Fibroblast of peridontal ligament (primary cell): Measurements from ENCODE around the gene ACSL4.
"Not testable (repeated sequence)": the region's sequence is repeated elsewhere in the genome, so short reads cannot be mapped to it uniquely, and the experiment has no call there.

Source experiments
- DNase-seq: peaks from one replicate; pipeline ENCODE4 v3.0.0-alpha.2; 2010; ENCODE audit errors: extremely low read depth

Gene ACSL4

GRCh38 chrX:109672239-109672638 is 60.8 kb downstream of the ACSL4 start:
- DNase-seq: no peak

DNA sequence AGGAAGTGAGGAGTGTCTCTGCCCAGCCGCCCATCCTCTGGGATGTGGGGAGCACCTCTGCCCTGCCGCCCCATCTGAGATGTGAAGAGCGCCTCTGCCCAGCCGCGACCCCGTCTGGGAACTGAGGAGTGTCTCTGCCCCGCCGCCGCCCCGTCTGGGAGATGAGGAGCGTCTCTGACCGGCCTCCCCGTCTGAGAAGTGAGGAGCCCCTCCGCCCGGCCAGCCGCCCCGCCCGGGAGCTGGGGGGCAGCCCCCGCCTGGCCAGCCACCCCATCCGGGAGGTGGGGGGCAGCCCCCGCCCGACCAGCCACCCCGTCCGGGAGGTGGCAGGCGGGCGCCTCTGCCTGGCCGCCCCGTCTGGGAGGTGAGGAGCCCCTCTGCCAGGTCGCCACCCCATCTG is 61.9 kb downstream of the ACSL4 start:
- not testable (repeated sequence) for DNase-seq

DNA sequence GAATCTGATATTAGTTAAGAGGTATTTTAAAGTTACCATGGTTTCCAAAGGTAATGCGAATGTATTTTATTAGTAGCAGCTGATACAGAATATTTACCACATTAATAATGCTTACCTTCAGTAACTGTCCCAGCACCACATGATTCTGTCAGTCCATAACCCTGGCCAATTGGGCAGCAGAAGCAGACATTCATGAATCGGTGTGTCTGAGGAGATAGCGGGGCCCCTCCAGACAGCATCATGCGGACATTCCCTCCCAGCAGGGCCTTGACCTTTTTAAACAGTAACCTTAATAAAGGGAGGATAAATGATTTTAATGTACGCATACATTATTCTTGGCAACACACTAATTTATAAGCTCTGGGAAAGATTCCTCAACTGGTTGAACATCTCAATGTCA is 65.1 kb downstream of the ACSL4 start:
- no peak for DNase-seq

DNA sequence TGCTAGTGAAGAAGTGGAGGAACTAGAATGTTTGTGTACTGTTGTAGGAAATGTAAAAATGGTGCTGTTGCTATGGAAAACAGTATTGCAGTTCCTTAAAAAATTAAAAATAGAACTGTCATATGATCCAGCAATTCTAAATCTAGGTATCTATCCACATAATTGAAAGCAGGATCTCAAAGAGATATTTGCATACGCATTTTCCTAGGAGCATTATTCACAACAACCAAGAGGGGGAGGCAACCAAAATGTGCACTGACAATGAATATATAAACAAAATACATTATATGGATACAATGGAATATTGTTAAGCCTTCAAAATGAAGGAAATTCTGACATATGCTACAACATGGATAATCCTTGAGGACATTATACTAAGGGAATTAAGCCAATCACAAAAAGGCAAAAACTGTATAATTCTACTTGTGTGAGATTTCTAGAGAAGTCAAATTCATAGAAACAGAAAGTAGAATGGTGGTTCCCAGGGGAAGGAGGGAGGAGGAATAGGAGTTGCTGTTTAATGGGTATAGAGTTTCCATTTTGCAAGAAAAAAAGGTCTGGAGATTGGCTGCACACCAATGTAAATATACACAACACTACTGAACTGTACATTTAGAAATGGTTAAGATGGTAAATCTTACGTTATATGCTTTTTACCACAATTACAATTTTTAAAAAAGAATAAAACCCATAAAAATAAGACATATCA is 72.5 kb downstream of the ACSL4 start:
- peak; percentile 66 for DNase-seq

GRCh38 chrX:109658391-109658790 is 74.7 kb downstream of the ACSL4 start:
- no peak for DNase-seq

- not testable (repeated sequence) for DNase-seq
Observed at GRCh38 chrX:109657364-109657763, 75.7 kb downstream of the ACSL4 start.

GRCh38 chrX:109656774-109657173 is 76.3 kb downstream of the ACSL4 start:
- no peak for DNase-seq

DNA sequence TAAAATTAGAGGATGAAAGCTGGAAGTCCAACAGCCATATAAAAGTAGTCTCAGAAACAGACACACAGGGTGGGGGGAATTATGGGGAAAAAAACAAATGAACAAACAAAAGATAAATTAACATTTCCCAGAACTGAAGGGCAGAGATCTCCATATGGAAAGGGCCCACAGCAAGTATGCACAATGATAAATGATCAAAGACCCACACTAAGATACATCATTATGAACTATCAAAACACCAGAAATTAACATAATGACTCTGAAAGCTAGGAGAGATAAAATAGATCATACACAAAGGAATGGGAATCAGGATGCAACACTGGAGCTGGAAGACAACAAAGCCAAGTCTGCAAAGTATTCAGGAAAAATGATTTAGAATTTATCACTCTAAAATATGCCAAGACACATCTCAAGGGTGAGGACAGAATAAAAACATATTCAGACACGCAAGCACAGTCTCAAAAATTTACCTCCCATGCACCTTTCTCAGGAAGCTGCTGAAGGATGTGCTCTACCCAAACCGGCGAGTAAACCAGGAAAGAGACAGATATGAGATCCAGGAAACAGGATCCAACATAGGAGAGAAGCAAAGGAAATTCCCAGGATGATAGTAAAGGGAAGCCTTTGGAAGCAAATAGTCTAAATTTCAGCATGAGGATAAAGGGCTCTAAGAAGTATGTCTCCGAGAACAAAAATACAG is 77.4 kb downstream of the ACSL4 start:
- DNase-seq: no peak

DNA sequence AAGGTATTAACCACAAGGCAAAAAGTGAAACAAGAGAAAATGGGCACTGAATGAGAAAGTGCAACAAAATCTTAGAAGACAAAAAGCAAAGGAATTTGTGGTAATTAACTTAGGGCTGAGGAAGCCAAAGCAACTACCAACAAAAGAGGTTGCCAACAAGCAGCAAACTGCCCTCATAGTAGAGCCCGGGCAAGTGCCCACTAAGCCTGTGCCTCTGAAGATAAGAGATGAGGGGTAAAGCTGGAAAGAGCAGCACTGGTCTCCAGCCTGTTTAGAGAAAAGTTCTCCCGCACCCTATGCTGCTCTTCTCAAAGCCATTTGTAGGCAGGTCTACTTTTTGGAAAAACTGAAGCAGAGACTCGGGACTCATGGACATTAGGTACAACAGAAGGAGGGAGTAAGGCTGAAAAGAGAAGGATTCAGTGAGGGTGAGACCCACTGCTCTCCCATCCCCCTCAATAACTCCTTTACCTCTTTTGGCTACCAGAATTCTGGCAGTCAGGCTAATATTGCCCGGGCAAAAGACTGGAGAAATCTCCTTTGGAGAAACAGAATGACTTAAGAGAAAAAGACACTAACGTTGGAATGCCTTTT is 78.4 kb downstream of the ACSL4 start:
- DNase-seq: no peak

DNA sequence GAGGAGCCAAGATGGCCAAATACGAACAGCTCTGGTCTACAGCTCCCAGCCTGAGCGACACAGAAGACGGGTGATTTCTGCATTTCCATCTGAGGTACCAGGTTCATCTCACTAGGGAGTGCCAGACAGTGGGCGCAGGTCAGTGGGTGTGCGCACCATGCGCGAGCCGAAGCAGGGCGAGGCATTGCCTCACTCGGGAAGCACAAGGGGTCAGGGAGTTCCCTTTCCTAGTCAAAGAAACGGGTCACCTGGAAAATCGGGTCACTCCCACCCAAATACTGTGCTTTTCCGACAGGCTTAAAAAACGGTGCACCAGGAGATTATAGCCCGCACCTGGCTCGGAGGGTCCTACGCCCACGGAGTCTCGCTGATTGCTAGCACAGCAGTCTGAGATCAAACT is 88.4 kb downstream of the ACSL4 start:
- not testable (repeated sequence) for DNase-seq

DNA sequence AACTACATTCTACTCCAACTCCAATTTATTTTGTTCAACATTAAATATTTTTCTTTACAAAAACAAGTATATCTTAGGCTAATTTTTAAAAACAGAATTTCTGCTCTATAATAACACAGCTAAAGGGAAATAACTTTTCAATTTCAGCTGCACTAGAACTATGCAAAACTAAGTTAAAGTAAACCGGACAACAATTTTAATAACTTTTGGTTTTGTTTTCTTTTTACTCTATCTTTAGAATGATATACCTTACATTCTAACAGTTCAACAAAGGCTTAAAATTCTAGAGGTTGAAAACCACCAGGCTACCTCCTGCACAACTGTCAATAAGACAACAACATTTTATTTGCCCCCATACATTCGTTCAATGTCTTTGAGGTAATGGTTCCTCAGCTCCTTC is 89.4 kb downstream of the ACSL4 start:
- DNase-seq: no peak

DNA sequence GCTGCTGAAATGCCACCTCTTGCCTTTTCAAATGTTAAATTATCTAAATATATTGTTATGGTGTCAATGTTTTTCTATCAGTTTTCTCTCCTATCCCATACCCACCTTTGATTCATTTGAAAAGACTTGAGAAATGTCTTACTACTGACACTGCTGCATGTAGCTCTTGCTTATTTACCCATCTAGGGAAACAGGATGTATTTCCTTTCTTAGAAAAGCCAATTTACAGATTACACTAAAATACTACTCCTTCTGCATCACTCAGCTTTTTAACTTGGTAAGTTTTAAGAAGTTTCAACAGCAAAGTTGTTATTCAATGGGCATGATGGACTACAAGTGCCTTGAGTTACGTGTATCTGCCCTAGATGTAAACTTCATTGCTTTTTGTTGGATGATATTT is 94.9 kb downstream of the ACSL4 start:
- no peak for DNase-seq

DNA sequence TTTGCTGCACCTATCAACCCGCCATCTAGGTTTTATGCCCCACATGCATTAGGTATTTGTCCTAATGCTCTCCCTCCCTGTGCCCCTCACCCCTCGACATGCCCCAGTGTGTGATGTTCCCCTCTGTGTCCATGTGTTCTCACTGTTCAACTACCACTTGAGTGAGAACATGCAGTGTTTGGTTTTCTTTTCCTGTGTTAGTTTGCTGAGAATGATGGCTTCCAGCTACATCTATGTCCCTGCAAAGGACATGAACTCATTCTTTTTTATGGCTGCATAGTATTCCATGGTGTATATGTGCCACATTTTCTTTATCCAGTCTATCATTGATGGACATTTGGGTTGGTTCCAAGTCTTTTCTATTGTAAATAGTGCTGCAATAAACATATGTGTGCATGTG is 95.6 kb downstream of the ACSL4 start:
- DNase-seq: not testable (repeated sequence)

DNA sequence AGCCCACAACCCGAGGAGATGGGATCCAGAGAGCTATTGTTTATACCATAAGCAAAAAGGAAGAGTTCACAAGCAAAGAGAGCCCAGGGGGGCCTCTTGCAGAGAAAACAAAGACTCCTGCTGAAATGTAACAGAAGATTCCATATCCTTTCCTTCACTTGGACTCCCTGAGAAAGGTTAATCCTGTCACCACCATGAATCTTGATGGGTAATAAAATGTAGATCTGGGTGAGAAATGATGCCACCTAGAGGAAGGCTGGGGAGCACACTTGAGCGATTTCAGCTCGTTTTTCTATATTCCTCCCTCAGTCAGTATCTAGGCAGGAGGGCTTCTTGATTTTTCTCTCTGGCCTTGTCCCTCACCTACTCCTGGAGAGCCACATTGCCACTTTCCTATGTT is 97.9 kb downstream of the ACSL4 start:
- peak; percentile 20 for DNase-seq

DNA sequence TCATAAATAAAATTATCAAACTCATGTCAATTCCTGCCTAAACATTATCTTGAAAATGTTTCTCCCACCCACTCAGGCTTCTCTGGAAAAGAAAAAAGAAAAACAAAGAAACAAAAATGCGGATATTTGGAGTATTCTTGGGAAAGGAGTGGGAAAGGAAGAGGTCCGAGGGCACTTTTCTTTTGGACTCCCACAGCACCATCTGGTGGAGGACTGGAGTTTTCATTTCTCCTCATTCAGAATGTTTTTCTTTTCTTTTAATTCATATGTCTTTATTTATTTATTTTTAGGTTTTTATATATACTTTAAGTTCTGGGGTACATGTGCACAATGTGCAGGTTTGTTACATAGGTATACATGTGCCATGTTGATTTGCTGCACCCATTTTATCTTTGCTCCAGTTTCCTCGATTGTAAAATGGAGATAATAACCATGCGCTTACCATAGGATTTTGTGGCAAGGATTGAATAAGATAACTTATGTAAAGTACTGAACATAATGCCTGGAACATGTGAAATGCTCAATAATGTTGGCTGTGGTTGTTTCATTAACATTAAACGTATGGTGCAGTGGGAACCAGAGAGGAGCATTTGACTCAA is 100.1 kb downstream of the ACSL4 start:
- DNase-seq: peak; percentile 48

DNA sequence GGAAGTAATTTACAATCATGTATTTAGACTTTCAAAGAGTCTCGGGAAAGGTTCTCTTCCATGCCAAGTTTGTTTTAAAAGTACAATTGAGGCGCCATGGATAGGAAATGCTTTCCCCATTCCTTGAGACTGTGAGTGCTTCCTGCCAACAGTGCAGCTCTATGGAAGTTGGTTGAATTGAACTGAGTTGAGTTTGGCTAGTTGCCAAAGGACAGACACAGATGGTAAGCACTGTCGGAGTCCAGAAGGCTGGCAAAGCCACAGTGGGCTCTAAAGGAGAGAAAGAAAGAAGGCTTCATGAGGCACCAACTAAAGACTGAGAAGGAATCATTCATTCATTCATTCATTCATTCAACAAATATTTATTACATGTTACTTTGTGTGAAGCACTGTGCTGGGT is 103.7 kb downstream of the ACSL4 start:
- DNase-seq: no peak

- DNase-seq: no peak
Observed at GRCh38 chrX:109626637-109627036, 106.4 kb downstream of the ACSL4 start.

DNA sequence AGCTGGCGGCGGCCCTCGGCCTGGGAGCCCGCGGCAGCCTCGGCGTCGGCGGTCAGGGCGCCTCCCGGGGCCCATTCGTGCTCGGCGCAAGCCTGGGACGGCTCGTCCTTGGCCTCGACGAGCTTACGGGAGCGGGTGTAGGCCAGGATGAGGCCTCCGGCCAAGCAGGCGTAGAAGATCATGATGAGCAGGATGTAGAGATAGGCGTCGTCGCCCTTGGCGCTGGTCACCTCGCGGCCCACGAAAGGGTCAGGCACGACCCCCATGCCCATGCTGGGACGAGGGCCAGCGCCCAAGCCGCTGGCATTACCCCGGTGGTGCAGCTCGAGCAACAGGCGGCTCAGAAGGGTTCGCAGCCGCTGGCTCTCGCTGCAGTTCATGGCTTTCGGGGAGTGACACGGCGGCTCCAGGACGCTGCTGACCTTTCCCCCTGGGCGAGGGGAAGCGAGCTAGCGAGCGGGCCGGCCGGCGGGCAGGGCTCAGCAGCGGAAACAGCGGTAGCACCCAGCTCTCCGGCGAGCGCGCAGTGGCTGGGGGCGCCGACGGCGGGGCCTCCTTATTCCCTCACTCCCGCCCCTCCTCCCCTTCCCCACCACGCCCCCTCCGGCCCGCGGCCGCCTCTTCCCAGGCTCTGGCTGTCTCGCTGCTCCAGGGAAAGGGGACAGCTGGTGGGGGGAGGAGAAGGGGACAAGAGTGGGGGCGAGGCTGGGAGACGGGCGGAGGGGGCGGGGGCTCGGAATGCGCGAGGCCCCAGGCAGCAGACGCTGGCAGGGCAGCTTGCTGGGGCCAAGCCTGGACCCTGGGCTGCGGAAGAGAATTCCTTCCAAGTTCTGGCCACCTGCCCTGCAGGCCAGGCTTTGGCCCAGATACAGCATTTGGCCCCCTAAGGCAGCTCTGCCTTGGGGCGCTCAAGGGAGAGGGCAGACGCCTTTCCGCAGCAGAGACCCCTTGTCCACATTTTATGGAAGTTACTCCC is 108.1 kb downstream of the ACSL4 start, which contains the start of gene KCNE5:
Gene KCNE5 (minus strand): TSS at position 532 of the 976 bp plus-strand sequence. CDS start 152 bp downstream, at position 380.
- DNase-seq: no peak

GRCh38 chrX:109623997-109624396 is 109.1 kb downstream of the ACSL4 start:
- no peak for DNase-seq

- DNase-seq: no peak
Observed at GRCh38 chrX:109622270-109622669, 110.8 kb downstream of the ACSL4 start.

- DNase-seq: no peak
Observed at GRCh38 chrX:109619771-109620170, 113.3 kb downstream of the ACSL4 start.
